ENCODE results near the gene RXRA.

Gene RXRA

GRCh38 chr9:134403682-134404301 lies 77.5 kb downstream of the RXRA start:
- peak; percentile 29 for DNase-seq

- no peak for DNase-seq
Observed at GRCh38 chr9:134404376-134405358, 78.4 kb downstream of the RXRA start.

- DNase-seq = no peak
Observed at GRCh38 chr9:134405527-134405926, 79.3 kb downstream of the RXRA start.

GRCh38 chr9:134406366-134407120 lies 80.3 kb downstream of the RXRA start:
- no peak for DNase-seq

- DNase-seq = peak; percentile 77
Observed at GRCh38 chr9:134407121-134407779, 81.0 kb downstream of the RXRA start.

- no peak for DNase-seq
Observed at GRCh38 chr9:134408389-134408788, 82.1 kb downstream of the RXRA start.

- DNase-seq = no peak
Observed at GRCh38 chr9:134408939-134409737, 82.9 kb downstream of the RXRA start.

GRCh38 chr9:134410071-134410834 lies 84.0 kb downstream of the RXRA start:
- DNase-seq = no peak

- DNase-seq = no peak
Observed at GRCh38 chr9:134410835-134411217, 84.6 kb downstream of the RXRA start.

GRCh38 chr9:134411440-134412297 lies 85.4 kb downstream of the RXRA start:
- no peak for DNase-seq

- no peak for DNase-seq
Observed at GRCh38 chr9:134412298-134412711, 86.0 kb downstream of the RXRA start.

GRCh38 chr9:134413112-134413715 lies 87.0 kb downstream of the RXRA start:
- DNase-seq = no peak

- DNase-seq = no peak
Observed at GRCh38 chr9:134413890-134414623, 87.8 kb downstream of the RXRA start.

GRCh38 chr9:134414900-134415425 lies 88.7 kb downstream of the RXRA start:
- no peak for DNase-seq

- DNase-seq = no peak
Observed at GRCh38 chr9:134416385-134417015, 90.2 kb downstream of the RXRA start.

- DNase-seq = no peak
Observed at GRCh38 chr9:134418354-134418753, 92.1 kb downstream of the RXRA start.

GRCh38 chr9:134419000-134419683 lies 92.9 kb downstream of the RXRA start:
- DNase-seq = no peak

GRCh38 chr9:134419684-134420076 lies 93.4 kb downstream of the RXRA start:
- DNase-seq = no peak

Data from activated naive CD4-positive, alpha-beta T cell treated with anti-CD3 and anti-CD28 coated beads, Interleukin-2, amount 50 U/mL, for 16 hours (primary cell).